Gastroesophageal sphincter (tissue), 4 donors: ENCODE data around the gene UQCC3. TPM values are rescaled to one million over a fixed set of nuclear protein-coding genes. Genes with fewer than 3 reads are reported as not detected.
"Not testable (repeated sequence)": the region's sequence is repeated elsewhere in the genome, so short reads cannot be mapped to it uniquely, and the experiment has no call there.

ENCODE experiments used
- ATAC-seq: fragments of 150-250 bp; one replicate; pipeline ENCODE4 v1.9.1; 2016; ENCODE audit warnings: mild to moderate bottlenecking, moderate library complexity
- H3K27ac ChIP-seq, 4 donors: fragments of 200-600 bp; sonication (generic) in 3 of 4; 1 replicate in 3 of 4; 2 replicates in 1 of 4; pipeline ENCODE4 v1.5.1; 2016 to 2019
- H3K27me3 ChIP-seq: fragments of 200-600 bp; sonication (generic); one replicate; pipeline ENCODE4 v1.5.1; 2019
- H3K36me3 ChIP-seq, 2 donors: fragments of 200-600 bp; sonication (generic); one replicate each; pipeline ENCODE4 v1.5.1; 2019; ENCODE audit warnings: control low read depth in 1 of 2
- H3K4me1 ChIP-seq, 3 donors: fragments of 200-600 bp; sonication (generic); 1 replicate in 2 of 3; 2 replicates in 1 of 3; pipeline ENCODE4 v1.5.1; 2016 to 2019; ENCODE audit warnings: control low read depth in 2 of 3
- H3K4me3 ChIP-seq, 2 donors: fragments of 200-600 bp; sonication (generic); one replicate each; pipeline ENCODE4 v1.5.1; 2019; ENCODE audit warnings: mild to moderate bottlenecking in 1 of 2, moderate library complexity in 1 of 2
- H3K9me3 ChIP-seq, 3 donors: fragments of 200-600 bp; sonication (generic); one replicate each; pipeline ENCODE4 v1.5.1; 2017 to 2019; ENCODE audit warnings: control low read depth in 2 of 3
- CTCF ChIP-seq, 4 experiments: fragments of 200-600 bp in 2 of 4; fragments of 450-650 bp in 2 of 4; sonication (generic) in 1 of 4; IDR thresholded peaks; one replicate each; pipeline ENCODE4 v1.5.1; 2017 to 2019; ENCODE audit warnings: antibody characterized with exemption in 4 of 4, mild to moderate bottlenecking in 2 of 4, moderate library complexity in 2 of 4
- EP300 ChIP-seq: sonication (generic); formaldehyde crosslinking; IDR thresholded peaks from one replicate; pipeline ENCODE4 v1.6.1; 2017; ENCODE audit warnings: antibody characterized with exemption, mild to moderate bottlenecking
- POLR2A ChIP-seq, 2 donors: fragments of 450-650 bp; IDR thresholded peaks; one replicate each; pipeline ENCODE4 v1.6.1; 2017; ENCODE audit warnings: antibody characterized with exemption in 2 of 2, mild to moderate bottlenecking in 2 of 2, moderate library complexity in 1 of 2
- POLR2AphosphoS5 ChIP-seq: sonication (generic); formaldehyde crosslinking; IDR thresholded peaks from one replicate; pipeline ENCODE4 v1.6.1; 2017; ENCODE audit warnings: antibody characterized with exemption
- WGBS, 2 donors: methylation state at CpG; one replicate each; pipeline ENCODE4 v1.1.5; 2018; ENCODE audit warnings: low coverage in 1 of 2; 5-methylcytosine and 5-hydroxymethylcytosine counted together
- total RNA-seq, 4 donors: library from RNA; depleted of rRNA; stranded (reverse); fragments of >200 nt; gene quantifications; one replicate each; pipeline ENCODE4 v1.1.0, GENCODE V29; 2016

The UQCC3 gene
- total RNA-seq, 4 donors from 2014 or later, result 7.3 to 10.1 (median 8.4) TPM

GRCh38 chr11:62694455-62695167, 23.1 kb downstream of the UQCC3 start:
- peak in 3 of 4 experiments; percentile 70 to 83 (median 72) for TF ChIP-seq CTCF (IDR thresholded peaks at IDR 0.05)
- peak; percentile 54 for TF ChIP-seq POLR2AphosphoS5
- TF ChIP-seq EP300, result no peak
- ATAC-seq, result peak; percentile 81
- Histone ChIP-seq H3K27me3 (no peaks in the 10 kb centered on the region), H3K4me3 (no peak overlapping the region), H3K9me3 (no peaks in the 10 kb centered on the region), H3K27ac (peak overlapping the region in 1 of 4 donors; percentile 24), H3K36me3 (peaks cover 0 to 51% of the 10 kb centered on the region in 2 donors), H3K4me1 (peaks cover 0 to 26% (median 8%) of the 10 kb centered on the region in 3 donors)
- 38 to 44% methylated on average over 6 to 11 of the region's 14 CpGs for WGBS, 2 donors

- Histone ChIP-seq H3K4me3 (no peak overlapping the region), H3K4me1 (peaks cover 0 to 19% (median 13%) of the 10 kb centered on the region in 3 donors), H3K9me3 (no peaks in the 10 kb centered on the region), H3K27me3 (no peaks in the 10 kb centered on the region), H3K36me3 (peaks cover 0 to 33% of the 10 kb centered on the region in 2 donors), H3K27ac (no peak overlapping the region)
- TF ChIP-seq POLR2A (IDR thresholded peaks at IDR 0.05), result no peak
- TF ChIP-seq CTCF (IDR thresholded peaks at IDR 0.05), result no peak
- no peak for TF ChIP-seq POLR2AphosphoS5
- no peak for TF ChIP-seq EP300
- 85 to 88% methylated on average over 7 of the region's 11 CpGs for WGBS, 2 donors
- no peak for ATAC-seq
Observed at GRCh38 chr11:62702246-62702645, 30.8 kb downstream of the UQCC3 start.

- H3K4me3 ChIP-seq, ATAC-seq, H3K27me3 ChIP-seq, H3K27ac ChIP-seq, H3K9me3 ChIP-seq: not testable (repeated sequence)
- Histone ChIP-seq H3K4me1 (peaks cover 0 to 36% (median 20%) of the 10 kb centered on the region in 3 donors), H3K36me3 (peaks cover 0 to 29% of the 10 kb centered on the region in 2 donors)
- whole genome bisulfite sequencing, 2 donors, result 88% methylated on average over 4 of the region's 4 CpGs; no CpG with 5 or more reads in 1 of the 2 donors
Observed at GRCh38 chr11:62703921-62704320, 32.4 kb downstream of the UQCC3 start.

GRCh38 chr11:62705413-62705812, 33.9 kb downstream of the UQCC3 start:
- WGBS, 2 donors, result 0% methylated on average over 1 of the region's 7 CpGs
- TF ChIP-seq EP300, result no peak
- no peak for TF ChIP-seq POLR2A (IDR thresholded peaks at IDR 0.05)
- no peak for TF ChIP-seq POLR2AphosphoS5
- TF ChIP-seq CTCF (IDR thresholded peaks at IDR 0.05), result no peak
- Histone ChIP-seq H3K36me3 (peaks cover 0 to 27% of the 10 kb centered on the region in 2 donors), H3K27me3 (no peaks in the 10 kb centered on the region), H3K4me3 (peak overlapping the region; percentile 40 to 62), H3K9me3 (no peaks in the 10 kb centered on the region), H3K4me1 (peaks cover 0 to 46% (median 26%) of the 10 kb centered on the region in 3 donors), H3K27ac (peak overlapping the region; percentile 31 to 95 (median 92))
- ATAC-seq, result no peak

GRCh38 chr11:62705880-62706849, 34.7 kb downstream of the UQCC3 start:
- peak overlapping the region; percentile 34 to 95 (median 92) for H3K27ac ChIP-seq
- peak overlapping the region; percentile 40 to 62 for H3K4me3 ChIP-seq
- 1% methylated on average over 9 to 12 of the region's 73 CpGs for WGBS, 2 donors
- no peaks in the 10 kb centered on the region for H3K9me3 ChIP-seq
- H3K27me3 ChIP-seq, result no peaks in the 10 kb centered on the region
- H3K36me3 ChIP-seq, result peaks cover 0 to 27% of the 10 kb centered on the region in 2 donors
- peak; percentile 88 for ATAC-seq
- H3K4me1 ChIP-seq, result peaks cover 0 to 50% (median 29%) of the 10 kb centered on the region in 3 donors
- TF ChIP-seq POLR2A (IDR thresholded peaks at IDR 0.05) (peak; percentile 39 to 49), EP300 (no peak), CTCF (IDR thresholded peaks at IDR 0.05) (no peak), POLR2AphosphoS5 (peak; percentile 55)
